Dedifferentiated amniotic fluid mesenchymal stem cell (primary cell): Measurements from ENCODE around the gene CFAP77.
A peak's percentile ranks its signal among the peaks of the same experiment; 100 is the strongest.
"Not testable (repeated sequence)": the region's sequence is repeated elsewhere in the genome, so short reads cannot be mapped to it uniquely, and the experiment has no call there.

Source experiments
- DNase-seq: peaks from one replicate; pipeline ENCODE4 v3.0.0-alpha.2; 2016; ENCODE audit errors: extremely low spot score

Gene CFAP77

DNA sequence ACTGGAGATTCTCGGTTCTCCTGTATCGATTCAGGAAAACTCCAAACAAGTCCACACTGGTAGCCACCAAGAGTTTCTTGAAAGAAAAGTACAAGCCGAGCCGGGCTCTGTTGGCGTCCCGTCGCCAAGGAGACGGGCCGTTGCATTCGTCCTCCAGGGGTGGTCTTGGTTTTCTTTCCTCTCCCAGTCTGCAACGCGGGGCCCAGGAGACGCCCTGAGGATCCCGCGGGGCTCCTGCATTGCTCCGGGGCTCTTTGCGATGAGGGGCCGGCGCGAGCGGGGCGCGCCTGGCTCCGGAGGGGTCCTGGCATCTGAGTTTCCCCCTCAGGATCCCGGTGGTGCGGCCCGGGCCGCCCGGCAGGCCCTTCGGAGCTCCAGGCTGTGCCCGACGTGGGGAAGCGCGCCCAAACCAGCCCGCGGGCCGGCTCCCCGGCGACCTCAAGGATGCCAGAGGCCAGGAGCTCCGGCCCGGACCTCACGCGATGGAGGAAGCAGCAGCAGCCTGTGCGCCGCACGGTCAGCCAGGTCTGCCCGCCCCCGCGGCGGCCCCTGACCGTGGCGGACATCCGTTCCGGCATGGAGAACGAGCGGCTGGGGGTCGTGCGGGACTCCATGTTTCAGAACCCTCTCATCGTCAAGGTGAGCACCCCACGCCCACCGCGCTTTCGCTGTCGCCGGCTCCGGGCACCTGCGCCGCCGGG lies at the start of gene CFAP77:
Gene CFAP77 (plus strand): TSS at position 384 of the 701 bp plus-strand sequence. CDS start 61 bp downstream, at position 445.
- DNase-seq: peak; percentile 26

DNA sequence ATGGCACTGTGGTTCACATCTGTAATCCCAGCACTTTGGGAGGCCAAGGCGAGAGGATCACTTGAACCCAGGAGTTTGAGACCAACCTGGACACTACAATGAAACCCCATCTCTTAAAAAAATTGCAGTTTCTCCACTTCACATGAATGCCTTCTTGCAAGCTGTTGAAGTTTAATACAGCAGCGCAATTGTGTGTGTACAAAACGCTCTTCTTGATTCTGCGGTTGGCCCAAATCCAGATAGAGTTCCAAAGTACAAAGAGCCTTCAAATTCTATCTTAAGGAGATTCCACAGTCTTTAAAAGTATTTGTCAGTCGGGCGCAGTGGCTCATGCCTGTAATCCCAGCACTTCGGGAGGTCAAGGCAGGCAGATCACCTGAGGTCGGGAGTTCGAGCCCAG lies 45.9 kb upstream of the CFAP77 start:
- no peak for DNase-seq

DNA sequence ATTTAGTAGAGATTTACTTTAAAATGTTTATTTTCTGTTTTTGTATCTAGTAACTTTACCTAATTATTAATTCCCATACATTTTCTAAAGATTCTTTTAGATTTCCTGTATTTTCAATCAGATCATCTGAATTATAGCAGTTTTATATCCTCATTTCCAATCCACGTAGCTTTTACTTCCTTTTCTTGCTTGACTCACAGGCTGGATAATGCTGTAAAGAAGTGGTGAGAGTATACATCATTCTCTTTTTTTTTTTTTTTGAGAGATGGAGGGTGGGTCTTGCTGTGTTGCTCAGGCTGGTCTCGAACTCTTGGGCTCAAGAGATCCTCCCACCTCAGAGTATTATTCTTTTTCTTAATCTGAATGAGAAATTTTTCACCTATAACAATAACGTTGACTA lies 44.0 kb upstream of the CFAP77 start:
- DNase-seq: no peak

DNA sequence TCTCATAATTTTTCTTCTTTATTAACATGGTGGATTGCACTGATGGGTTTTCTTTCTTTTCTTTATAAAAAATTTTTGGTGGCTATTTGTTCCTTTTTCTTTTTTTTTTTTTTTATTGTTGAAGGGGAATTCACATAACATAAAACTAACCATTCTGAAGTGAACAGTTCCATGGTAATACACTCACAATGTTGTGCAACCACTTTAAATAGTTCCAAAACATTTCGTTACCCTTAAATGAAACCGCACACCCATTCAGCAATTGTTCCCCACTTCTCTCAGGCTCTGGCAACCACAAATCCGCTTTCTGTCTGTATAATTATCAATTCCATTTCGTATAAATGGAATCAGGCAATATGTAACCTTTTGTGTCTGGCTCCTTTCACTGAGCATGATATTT lies 43.5 kb upstream of the CFAP77 start:
- DNase-seq: no peak

GRCh38 chr9:132367613-132368313 lies 42.2 kb upstream of the CFAP77 start:
- no peak for DNase-seq

DNA sequence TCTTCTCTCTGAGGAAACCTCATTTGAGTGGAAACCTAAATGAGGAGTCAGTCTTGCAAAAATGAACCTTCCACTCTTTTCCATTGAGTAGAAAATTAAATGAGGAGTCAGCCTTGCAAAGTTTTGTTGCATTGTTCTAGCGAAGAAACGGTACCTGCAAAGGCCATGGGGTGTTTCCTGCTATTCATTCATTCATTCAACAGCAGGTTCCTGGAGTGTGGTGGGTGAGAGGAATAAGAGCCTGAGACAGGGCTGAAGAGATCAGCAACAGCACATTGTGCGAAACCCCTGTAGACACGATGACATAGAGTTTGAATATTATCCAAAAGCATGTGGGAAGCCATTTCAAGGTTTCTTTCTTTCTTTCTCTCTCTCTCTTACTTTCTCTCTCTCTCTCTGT lies 40.6 kb upstream of the CFAP77 start:
- DNase-seq: no peak

DNA sequence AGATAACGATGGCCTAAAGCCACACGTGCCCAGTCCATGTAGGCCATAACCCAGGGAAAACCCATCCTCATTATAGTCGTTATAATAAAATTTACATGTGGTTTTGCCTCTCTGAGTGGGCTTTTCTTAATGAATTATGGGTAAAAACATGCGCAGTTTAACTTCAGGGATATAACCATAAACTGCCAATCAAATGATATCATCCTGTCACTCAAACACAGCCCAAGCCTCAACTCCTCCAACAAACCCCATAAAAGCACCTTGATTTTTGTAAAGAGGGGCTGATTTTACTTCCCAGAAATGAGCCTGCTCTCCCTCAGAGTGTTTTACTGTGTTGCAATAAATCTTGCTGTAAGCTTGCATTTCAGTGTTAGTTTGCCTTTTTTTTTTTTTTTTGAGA lies 39.4 kb upstream of the CFAP77 start:
- DNase-seq: no peak

DNA sequence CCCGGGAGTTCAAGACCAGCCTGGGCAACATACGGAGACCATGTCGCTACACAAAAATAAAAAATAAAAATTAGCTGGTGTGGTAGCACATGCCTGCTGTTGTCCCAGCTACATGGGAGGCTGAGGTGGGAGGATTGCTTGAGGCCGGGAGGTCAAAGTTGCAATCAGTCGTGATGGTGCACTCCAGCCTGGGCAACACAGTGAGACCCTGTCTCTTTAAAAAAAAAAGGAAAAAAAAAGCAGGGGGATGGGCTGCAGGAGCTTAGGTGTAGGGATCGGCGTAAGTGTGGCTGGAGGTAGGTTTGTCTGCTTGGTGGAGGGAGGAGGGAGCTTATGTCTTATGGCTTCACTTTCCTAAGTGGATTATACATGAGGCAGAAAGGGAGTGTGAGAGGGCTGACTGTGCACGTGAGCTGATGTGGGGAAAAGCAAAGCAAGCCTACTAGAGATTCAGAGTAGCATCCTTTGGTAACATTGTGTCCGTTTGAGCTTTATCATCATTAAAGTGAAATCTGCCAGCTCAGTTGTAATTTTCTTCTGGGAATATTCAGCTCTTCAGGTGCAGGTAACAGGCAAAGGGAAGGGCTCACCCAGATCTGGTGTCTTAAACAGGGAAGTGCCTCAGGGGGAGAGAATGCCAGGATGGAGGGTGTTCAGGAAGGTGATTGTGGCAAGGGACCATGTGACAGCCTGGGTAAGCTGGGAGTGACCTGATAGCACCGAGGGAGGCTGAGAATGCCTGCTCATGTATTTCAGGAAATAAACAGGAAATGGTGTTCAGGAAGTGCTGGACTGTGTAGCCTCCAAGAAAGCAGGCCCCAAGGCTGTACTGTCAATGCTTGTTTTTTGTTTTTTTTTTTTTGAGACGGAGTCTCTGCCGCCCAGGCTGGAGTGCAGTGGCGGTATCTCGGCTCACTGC lies 37.6 kb upstream of the CFAP77 start:
- DNase-seq: no peak

DNA sequence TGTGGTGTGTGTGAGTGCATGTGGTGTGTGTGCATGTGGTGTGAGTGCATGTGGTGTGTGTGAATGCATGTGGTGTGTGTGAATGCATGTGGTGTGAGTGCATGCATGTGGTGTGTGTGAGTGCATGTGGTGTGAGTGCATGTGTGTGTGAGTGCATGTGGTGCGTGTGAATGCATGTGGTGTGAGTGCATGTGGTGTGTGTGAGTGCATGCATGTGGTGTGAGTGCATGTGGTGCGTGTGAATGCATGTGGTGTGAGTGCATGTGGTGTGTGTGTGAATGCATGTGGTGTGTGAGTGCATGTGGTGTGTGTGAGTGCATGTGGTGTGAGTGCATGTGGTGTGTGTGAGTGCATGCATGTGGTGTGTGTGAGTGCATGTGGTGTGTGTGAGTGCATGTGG lies 32.2 kb upstream of the CFAP77 start:
- not testable (repeated sequence) for DNase-seq

- DNase-seq: not testable (repeated sequence)
These were observed 31.6 kb upstream of the CFAP77 start for GRCh38 chr9:132378416-132378815.

DNA sequence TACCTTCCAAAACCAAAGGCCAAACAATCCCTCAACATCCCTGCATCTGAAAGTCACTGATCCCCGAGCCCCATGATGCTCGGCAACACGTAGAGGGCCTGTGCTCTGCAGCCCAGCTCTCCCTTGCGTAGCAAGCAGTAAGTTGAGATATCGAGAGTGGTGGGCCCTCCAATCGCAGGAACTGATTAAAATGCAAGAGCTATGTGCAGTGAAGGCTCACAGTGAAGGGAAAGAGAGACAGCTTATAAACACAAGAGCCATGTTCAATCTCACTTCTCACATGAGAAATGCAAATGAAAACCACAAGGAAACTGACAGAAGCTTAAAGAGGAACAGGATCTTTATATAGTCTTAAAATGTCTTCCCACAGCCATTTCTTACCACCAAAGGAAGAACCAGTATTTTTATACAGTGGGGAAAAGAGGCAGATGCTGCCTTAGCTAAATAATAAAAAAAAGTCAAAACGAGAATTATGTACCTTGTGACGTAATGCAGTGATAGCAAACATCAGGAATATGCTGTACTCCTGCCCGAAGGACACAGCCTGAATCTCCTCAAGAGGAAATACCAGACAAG lies 28.0 kb upstream of the CFAP77 start:
- DNase-seq: no peak

GRCh38 chr9:132383462-132383883 lies 26.5 kb upstream of the CFAP77 start:
- DNase-seq: no peak

DNA sequence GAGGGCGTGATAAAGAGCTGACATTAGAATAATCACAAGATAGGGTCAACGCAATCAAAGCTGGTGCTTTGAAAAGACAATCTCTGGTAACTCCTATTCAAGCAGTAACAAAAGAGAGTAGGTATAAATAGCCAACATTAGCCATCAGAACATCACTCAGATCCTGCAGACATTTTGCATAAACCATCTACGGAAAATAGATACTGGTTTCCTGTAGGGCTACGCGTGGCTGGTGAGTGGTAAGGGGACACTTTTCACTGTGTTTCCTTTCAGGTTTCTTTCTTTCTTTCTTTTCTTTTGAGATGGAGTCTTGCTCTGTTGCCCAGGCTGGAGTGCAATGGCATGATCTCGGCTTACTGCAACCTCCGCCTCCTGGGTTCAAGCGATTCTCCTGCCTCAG lies 25.6 kb upstream of the CFAP77 start:
- no peak for DNase-seq

DNA sequence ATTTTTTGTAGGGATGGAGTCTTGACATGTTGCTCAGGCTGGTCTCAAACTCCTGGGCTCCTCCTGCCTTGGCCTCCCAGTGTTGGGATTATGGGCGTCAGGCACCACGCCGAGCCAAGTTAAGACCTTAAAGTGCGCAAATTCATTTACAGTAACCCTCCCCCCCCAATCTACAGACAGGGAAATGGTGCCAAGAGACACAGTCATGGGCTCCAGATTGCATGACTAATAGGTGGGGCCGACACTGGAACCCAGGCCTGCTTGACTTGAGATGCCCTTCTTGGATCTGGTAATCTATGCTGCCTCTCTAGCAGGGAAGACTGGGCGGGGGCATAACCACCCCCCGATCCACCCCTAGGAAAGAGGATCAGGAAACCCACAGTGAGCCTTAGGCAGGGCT lies 22.9 kb upstream of the CFAP77 start:
- no peak for DNase-seq

DNA sequence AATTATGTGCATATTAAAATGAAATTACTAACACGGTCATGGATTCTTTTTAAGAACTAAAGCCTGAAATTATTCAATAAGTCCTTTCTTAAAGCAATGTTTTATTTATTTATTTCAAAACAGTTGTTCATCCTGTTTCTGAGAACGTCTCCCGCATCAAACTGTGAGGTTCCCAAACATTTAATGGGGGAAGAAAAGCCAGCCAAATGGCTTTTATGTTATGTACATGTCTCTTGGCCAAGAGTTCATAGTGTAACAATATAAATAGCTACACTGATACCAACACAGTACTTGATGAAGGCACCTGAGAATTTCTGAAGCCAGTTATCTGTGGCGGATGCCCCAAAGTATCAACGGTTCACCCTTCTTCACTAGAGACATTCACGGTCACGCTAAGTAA lies 19.0 kb upstream of the CFAP77 start:
- no peak for DNase-seq

GRCh38 chr9:132391449-132391848 lies 18.6 kb upstream of the CFAP77 start:
- DNase-seq: no peak

- no peak for DNase-seq
These were observed 14.5 kb upstream of the CFAP77 start for GRCh38 chr9:132395560-132395959.

DNA sequence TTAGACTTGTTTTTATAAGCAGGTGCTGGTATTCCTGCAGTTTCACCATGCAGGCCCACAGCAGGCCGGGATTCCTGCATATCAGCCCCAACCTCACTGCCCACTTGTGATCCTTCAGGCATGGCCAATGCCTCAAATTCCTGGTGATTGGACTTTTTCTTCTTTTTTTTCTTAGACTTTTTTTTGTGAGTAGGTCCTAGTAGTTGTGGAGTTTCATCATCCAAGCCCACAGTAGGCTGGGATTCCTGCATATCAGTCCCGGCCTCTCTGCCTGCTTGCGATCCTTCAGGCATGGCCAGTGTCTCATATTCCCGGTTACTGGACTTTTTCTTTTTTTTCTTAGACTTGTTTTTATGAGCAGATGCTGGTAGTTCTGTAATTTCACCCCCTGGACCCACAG lies 8.2 kb upstream of the CFAP77 start:
- DNase-seq: no peak

- no peak for DNase-seq
These were observed 5.7 kb upstream of the CFAP77 start for GRCh38 chr9:132404228-132404881.

GRCh38 chr9:132406554-132407122 lies 3.4 kb upstream of the CFAP77 start, which contains the start of gene TTF1:
TTF1 (minus strand) TSS chr9:132406840; CDS start chr9:132402821, 4,019 bp downstream.
- DNase-seq: peak; percentile 90

GRCh38 chr9:132407196-132407595 lies 2.8 kb upstream of the CFAP77 start:
- DNase-seq: no peak
